ENCODE data around the gene MCTP2.

GRCh38 chr15:94233441-94233840 lies 2.1 kb downstream of the MCTP2 start:
- TF ChIP-seq CTCF (IDR thresholded peaks at IDR 0.05; ENCODE audit: poor library complexity) (no peak), EZH2 (IDR thresholded peaks at IDR 0.05; ENCODE audit: borderline replicate concordance) (no peak), EZH2phosphoT487 (IDR thresholded peaks at IDR 0.05; ENCODE audit: low read depth, severe bottlenecking, unreplicated experiment) (no peak)
